Astrocyte of the spinal cord (primary cell): ENCODE data around the gene LRRC73.
A peak's percentile ranks its signal among the peaks of the same experiment; 100 is the strongest.

Experiments
- DNase-seq: peaks from one replicate; pipeline ENCODE4 v3.0.0; 2011; ENCODE audit warnings: low read depth, low spot score
- H3K4me3 ChIP-seq: 2 replicates; pipeline ENCODE4 v1.5.1; 2011; ENCODE audit warnings: low read depth, mild to moderate bottlenecking, low read length, moderate library complexity
- in situ Hi-C: cut with HindIII; loops from 2 replicates; pipeline ENCODE4 v1.10.0; 2017; ENCODE audit warnings: low sequenced_read_pairs
- TF ChIP-seq, protein P1 (sequence below): IDR thresholded peaks from 2 replicates; pipeline ENCODE4 v1.5.1; 2012; ENCODE audit warnings: low read depth, mild to moderate bottlenecking, low read length, inconsistent platforms

The LRRC73 gene

DNA sequence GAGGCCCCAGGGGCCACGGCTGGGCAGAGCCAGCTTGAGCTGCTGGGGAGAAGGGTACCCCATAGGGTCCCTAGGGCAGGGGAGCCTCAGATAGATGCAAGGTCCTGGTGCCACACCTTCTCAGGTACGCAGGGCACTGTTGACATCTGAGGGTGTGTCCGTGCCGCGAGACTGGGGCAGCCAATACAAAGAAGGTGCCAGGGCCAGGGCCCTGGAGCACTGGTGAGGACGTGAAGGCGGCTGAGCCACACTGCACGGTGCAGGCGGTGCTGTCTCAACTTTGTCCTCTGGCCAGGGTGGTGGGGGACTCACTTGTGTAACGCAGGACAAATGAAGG lies 649 bp upstream of the LRRC73 start:
- in situ Hi-C loops, result no loop called here
- H3K4me3 ChIP-seq, result peak overlapping the region; percentile 43
- no peak for DNase-seq
- TF ChIP-seq, protein P1, sequence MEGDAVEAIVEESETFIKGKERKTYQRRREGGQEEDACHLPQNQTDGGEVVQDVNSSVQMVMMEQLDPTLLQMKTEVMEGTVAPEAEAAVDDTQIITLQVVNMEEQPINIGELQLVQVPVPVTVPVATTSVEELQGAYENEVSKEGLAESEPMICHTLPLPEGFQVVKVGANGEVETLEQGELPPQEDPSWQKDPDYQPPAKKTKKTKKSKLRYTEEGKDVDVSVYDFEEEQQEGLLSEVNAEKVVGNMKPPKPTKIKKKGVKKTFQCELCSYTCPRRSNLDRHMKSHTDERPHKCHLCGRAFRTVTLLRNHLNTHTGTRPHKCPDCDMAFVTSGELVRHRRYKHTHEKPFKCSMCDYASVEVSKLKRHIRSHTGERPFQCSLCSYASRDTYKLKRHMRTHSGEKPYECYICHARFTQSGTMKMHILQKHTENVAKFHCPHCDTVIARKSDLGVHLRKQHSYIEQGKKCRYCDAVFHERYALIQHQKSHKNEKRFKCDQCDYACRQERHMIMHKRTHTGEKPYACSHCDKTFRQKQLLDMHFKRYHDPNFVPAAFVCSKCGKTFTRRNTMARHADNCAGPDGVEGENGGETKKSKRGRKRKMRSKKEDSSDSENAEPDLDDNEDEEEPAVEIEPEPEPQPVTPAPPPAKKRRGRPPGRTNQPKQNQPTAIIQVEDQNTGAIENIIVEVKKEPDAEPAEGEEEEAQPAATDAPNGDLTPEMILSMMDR, result no peak

- DNase-seq, result no peak
- TF ChIP-seq, protein P1, result no peak
- in situ Hi-C loops, result no loop called here
- peak overlapping the region; percentile 43 for H3K4me3 ChIP-seq
Observed at GRCh38 chr6:43509142-43509983, 783 bp downstream of the LRRC73 start.

GRCh38 chr6:43508481-43509141 lies 1.5 kb downstream of the LRRC73 start:
- no peak overlapping the region for H3K4me3 ChIP-seq
- DNase-seq, result no peak
- TF ChIP-seq, protein P1, result no peak
- in situ Hi-C loops, result no loop called here

DNA sequence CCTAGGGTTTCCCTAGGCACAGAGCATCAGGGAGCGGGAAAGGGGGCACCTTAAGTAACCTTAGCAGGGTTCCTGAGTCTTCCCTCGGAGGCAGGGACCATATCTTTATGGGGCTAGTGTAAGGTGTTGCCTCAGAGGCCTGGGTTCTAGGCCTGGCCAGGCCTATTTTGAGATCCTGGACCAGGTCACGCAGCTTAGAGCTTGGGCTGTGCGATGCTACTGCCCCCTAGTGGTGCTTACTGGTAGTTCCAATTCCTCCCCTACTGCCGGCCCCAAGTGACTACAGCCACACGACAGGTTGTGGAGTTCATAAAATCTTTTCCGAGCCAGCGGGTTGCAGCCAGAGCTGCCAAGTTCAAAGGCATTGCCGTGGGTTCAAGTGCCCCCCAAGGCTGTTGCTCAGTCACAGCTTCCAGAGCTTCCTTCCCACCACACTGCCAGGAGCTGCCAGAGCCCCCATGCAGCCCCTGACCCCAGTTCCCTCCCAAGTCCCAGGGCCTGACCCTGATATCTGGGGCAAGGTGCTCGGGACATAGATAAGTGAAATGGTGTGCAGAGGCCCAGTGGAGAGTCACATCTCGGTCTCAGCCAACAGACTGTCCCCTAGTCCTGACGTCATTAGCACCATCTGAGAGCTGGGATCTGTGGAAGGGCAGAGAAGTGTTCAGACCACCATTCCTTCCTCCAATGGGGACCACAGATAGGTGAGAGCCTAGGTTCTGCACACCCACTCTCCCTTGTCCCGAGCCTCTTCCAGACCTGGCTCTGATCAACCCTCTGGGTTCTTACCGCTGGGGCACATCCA lies 3.3 kb downstream of the LRRC73 start:
- peak; percentile 81 for DNase-seq
- TF ChIP-seq, protein P1, result peak; percentile 95
- in situ Hi-C loops, result no loop called here
- H3K4me3 ChIP-seq, result no peak overlapping the region

DNA sequence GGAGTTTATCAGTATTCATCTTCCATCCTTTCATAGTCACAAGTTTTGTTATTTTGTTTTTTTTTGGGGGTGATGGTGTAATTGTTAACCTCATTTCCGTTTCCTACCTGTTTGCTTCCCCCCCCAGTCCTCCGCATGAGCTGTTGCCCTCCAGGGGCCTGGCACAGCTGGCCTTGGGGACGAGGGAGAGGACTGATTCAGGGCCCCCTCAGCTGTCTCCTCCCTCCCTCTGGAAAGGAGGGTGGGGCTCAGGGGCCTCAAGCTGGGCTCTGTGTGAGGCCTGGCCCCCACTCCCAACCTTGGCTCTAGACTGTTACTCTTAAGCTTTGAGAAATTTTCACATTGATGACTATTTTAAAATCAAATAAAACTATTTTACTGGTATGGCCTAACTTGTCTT lies 4.0 kb downstream of the LRRC73 start:
- H3K4me3 ChIP-seq, result no peak overlapping the region
- TF ChIP-seq, protein P1, result no peak
- in situ Hi-C loops, result no loop called here
- no peak for DNase-seq

GRCh38 chr6:43505718-43506117 lies 4.4 kb downstream of the LRRC73 start:
- in situ Hi-C loops, result no loop called here
- H3K4me3 ChIP-seq, result no peak overlapping the region
- TF ChIP-seq, protein P1, result no peak
- no peak for DNase-seq
